Amniotic stem cell (primary cell): ENCODE data around the gene RMRP.

Source experiments
- DNase-seq: peaks from one replicate; lab custom pipeline; 2025; lab: John Stamatoyannopoulos, UW

The RMRP gene

DNA sequence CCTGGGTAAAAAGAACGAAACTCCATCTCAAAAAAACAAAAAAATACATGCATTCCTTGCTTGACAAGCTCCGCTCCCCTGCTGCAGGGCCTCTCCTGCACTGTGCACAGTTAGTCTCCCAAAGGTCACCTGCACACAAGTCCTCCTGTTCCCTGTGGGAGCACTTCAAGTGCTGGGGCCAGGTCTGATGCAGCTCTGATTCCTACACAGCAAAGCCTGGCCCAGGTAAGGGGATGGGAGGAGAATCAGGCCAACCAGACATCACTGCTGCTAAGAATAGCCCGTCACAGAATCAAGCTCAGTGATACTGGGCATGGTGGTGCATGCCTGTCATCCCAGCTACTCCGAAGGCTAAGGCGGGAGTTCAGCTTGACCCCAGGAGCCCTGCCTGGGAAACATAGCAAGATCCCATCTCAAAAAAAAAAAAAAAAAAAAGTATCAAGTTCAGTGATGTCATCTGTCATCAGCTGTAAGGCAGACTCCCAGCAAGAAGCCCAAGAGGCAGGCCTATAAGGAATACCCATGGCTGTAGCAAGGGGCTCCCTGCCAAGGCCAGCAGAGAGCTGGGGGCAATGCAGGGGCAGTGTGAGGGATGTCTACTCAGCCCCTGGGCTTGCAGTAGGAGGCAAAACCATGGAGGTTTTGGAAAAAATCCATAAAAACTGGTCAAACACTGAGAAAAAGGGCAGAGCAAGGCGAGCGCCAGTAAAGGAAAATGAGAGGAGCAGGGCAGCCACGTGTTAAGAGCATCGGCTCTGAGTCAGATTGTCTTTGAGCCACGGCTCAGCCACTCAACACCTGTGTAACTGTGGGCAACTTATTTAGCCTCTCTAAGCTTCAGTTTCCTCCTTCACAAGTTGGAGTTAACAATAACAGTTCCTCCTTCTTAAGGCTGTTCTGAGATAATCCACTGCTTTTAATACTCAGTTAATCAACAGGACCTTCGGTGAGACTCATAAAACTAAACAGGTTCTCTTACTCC is 28.7 kb upstream of the RMRP start:
- DNase-seq = no peak

- DNase-seq = no peak
These were observed 27.7 kb upstream of the RMRP start for GRCh38 chr9:35685506-35685905.

DNA sequence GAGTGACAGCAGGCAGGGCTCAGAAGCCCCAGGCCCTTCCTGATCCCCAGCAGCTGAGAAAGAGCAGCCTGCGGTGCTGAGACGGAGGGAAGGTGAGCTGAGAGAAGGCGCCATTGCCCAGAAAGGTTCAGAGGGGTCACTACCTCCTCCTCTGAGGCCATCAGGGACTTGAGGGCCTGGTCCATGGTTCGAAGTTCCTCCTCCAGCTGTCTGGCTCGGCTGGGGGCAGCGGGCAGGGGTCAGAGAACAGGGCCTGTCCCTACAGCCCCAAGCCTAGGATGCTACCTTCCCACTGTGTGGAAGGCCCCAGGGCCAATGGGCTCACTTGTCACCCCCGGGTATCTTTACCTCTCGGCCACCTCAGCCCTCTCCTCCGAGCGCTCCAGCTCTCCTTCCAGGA is 27.1 kb upstream of the RMRP start:
- DNase-seq = no peak

GRCh38 chr9:35683323-35683722 is 25.5 kb upstream of the RMRP start:
- no peak for DNase-seq

GRCh38 chr9:35682520-35683315 is 24.9 kb upstream of the RMRP start:
- DNase-seq = no peak

GRCh38 chr9:35682051-35682450 is 24.2 kb upstream of the RMRP start:
- no peak for DNase-seq

DNA sequence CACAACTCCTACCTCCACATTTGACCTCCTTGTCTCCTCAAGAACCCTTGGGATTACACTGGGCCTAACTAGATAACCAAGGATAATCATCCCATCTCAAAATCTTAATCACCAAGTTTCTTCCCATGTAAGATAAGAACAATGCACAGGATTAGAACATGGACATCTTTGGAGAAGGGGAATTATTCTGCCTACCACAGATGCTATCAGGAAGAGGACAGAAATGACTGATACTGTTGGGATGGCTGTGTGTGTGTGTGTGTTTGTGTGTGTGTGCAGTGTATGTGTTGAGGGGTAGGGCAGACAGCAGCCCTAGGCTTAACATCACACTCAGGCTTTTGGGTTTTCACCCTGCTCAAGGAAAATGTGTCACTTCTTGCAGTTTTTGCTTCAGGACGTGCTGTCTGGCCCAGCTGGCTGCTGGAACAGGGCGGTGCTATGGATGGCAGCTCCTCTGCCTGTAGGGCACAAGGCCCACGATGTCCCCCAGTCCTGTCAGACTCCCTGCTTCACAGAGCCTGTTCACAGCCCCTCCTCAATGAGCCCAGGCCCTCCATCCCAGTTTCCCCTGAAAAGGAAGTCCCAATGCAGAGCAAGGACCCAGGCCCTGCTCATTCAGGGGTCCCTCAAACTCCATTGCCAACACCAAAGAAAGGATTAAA is 23.7 kb upstream of the RMRP start:
- DNase-seq = no peak

DNA sequence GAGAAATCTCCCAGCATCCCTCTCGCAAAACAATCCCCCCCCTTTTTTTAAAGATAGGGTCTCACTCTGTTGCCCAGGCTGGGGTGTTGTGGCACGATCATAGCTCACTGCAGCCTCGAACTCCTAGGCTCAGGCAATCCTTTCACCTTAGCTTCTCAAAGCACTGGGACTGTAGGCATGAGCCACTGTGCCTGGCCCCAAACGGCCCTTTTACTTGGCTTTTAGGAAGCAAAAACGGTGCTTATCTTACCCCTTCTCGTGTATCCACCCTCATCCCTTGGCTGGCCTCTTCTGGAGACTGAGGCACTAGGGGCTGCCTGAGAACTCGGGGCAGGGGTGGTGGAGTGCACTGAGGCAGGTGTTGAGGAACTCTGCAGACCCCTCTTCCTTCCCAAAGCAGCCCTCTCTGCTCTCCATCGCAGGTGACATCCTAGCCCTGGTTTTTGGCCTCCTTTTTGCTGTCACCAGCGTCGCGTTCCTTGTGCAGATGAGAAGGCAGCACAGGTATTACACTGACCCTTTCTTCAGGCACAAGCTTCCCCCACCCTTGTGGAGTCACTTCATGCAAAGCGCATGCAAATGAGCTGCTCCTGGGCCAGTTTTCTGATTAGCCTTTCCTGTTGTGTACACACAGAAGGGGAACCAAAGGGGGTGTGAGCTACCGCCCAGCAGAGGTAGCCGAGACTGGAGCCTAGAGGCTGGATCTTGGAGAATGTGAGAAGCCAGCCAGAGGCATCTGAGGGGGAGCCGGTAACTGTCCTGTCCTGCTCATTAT is 22.7 kb upstream of the RMRP start:
- DNase-seq = no peak

DNA sequence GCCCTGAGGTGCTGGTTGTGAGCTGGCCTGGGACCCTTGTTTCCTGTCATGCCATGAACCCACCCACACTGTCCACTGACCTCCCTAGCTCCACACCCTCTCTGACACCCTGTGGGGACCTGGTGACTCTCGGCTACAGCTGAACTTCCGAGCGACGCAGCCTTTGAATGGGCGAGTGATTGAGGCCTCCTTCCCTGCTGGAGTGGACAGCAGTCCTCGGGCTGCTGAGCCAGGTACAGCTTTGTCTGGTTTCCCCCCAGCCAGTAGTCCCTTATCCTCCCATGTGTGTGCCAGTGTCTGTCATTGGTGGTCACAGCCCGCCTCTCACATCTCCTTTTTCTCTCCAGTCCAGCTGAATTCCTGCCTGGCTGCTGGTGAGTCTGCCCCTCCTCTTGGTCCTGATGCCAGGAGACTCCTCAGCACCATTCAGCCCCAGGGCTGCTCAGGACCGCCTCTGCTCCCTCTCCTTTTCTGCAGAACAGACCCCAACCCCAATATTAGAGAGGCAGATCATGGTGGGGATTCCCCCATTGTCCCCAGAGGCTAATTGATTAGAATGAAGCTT is 22.0 kb upstream of the RMRP start:
- no peak for DNase-seq

DNA sequence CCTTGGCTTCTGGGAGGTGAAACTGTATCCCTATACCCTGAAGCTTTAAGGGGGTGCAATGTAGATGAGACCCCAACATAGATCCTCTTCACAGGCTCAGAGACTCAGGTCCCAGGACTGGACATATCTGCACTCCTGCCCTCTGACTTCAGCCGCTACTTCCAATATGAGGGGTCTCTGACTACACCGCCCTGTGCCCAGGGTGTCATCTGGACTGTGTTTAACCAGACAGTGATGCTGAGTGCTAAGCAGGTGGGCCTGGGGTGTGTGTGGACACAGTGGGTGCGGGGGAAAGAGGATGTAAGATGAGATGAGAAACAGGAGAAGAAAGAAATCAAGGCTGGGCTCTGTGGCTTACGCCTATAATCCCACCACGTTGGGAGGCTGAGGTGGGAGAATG is 21.3 kb upstream of the RMRP start:
- DNase-seq = no peak

- no peak for DNase-seq
These were observed 18.0 kb upstream of the RMRP start for GRCh38 chr9:35675732-35676392.

GRCh38 chr9:35675204-35675603 is 17.4 kb upstream of the RMRP start:
- DNase-seq = no peak

- DNase-seq = no peak
These were observed 16.2 kb upstream of the RMRP start for GRCh38 chr9:35674025-35674361.

DNA sequence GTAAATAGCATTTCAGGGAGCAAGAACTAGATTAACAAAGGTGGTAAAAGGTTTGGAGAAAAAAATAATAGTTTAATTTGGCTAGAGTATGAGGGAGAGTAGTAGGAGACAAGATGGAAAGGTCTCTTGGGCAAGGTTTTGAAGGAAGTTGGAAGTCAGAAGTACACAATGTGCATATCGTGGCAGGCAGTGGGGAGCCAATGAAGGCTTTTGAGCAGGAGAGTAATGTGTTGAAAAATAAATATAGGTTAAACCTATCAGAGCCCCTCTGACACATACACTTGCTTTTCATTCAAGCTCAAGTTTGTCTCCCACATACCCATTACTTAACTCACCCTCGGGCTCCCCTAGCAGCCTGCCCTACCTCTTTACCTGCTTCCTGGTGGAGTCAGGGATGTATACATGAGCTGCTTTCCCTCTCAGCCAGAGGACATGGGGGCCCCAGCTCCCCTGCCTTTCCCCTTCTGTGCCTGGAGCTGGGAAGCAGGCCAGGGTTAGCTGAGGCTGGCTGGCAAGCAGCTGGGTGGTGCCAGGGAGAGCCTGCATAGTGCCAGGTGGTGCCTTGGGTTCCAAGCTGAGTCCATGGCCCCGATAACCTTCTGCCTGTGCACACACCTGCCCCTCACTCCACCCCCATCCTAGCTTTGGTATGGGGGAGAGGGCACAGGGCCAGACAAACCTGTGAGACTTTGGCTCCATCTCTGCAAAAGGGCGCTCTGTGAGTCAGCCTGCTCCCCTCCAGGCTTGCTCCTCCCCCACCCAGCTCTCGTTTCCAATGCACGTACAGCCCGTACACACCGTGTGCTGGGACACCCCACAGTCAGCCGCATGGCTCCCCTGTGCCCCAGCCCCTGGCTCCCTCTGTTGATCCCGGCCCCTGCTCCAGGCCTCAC is 15.6 kb upstream of the RMRP start, which contains the start of gene CA9:
CA9 (plus strand) TSS at position 797 of the 893 bp plus-strand sequence; CDS start at position 829, 32 bp downstream.
- DNase-seq = no peak

- no peak for DNase-seq
These were observed 11.7 kb upstream of the RMRP start for GRCh38 chr9:35669331-35670145.

DNA sequence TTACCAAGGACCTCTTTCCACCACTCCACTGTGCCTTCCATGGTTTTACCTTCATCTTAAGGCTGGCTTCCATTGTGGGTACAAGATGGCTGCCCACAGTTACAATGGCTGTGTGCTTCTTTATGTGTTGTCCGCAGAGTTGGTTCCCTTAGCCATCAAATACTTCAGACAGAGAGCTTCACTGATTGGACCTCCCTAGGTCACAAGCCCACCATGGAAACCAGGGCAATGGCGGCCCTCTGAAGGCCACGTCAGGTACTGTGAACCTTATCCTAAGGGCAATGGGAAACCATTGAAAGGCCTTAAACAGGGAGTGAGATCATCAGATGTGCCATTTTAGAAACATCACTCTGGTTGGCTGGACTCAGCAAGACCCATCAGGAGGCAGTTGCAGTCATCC is 10.1 kb upstream of the RMRP start:
- no peak for DNase-seq

GRCh38 chr9:35666549-35666948 is 8.7 kb upstream of the RMRP start:
- DNase-seq = no peak

DNA sequence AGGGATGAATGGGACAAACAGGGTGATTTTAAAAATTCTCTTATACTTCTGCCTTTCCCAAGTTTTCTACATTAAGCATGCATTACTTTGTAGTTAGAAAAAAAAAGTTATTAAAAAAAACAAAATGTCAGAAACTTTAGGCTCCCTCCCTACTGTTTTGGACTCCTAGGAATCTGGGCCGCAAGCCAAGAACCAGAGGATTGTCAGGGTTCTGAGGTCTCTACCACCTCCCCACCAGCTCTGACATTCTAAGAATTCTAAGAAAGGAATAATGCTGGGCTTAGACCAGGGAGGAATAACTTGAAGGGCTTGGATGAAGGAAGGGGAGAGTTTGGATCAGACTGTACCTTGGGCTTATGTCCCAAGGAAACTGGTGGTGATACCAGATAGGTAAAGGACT is 8.2 kb upstream of the RMRP start:
- no peak for DNase-seq

DNA sequence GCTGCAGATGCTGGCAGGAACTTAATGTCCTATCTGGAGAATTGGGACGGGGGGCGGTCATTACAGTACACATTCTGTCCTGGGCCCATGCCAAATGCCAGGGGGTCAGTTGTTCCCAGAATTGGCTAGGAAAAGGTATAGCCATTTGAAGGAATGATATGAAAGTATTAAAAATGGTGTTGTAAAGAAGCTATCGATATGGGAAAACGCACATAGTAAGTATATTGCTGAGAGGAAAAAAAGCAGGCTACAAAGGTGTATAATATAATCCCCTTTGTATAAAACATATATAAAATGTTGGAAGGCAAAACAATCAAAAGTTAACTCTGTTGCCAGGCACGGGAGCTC is 7.6 kb upstream of the RMRP start:
- DNase-seq = no peak
